ENCODE measurements around the gene HARBI1. TPM values are rescaled to one million over a fixed set of nuclear protein-coding genes. Genes with fewer than 3 reads are reported as not detected.

Gene HARBI1
- total RNA-seq, 1 donor from 2014 or later = 4.7 TPM

GRCh38 chr11:46616551-46617133 lies 385 bp downstream of the HARBI1 start:
- Histone ChIP-seq H3K27me3 (ENCODE audit: control insufficient read depth in 3 of 3, insufficient read depth in 3 of 3, low read length in 3 of 3) (no peaks in the 10 kb centered on the region), H3K4me3 (ENCODE audit: low read length in 3 of 3) (peak overlapping the region; percentile 97 to 100 (median 99)), H3K27ac (ENCODE audit: low read depth, low read length) (peak overlapping the region; percentile 98), H3K36me3 (ENCODE audit: control insufficient read depth in 3 of 3, insufficient read depth in 3 of 3, low read length in 3 of 3) (peaks cover 0 to 3% (median 0%) of the 10 kb centered on the region in 3 donors), H3K9me3 (ENCODE audit: control insufficient read depth in 3 of 3, low read length in 3 of 3) (no peaks in the 10 kb centered on the region), H3K4me1 (ENCODE audit: control insufficient read depth in 3 of 3, insufficient read depth in 3 of 3, low read length in 3 of 3) (peaks cover 17 to 32% (median 23%) of the 10 kb centered on the region in 3 donors), H3K9ac (ENCODE audit: low read depth in 1 of 3, low read length in 3 of 3) (peak overlapping the region; percentile 82 to 100 (median 97))

DNA sequence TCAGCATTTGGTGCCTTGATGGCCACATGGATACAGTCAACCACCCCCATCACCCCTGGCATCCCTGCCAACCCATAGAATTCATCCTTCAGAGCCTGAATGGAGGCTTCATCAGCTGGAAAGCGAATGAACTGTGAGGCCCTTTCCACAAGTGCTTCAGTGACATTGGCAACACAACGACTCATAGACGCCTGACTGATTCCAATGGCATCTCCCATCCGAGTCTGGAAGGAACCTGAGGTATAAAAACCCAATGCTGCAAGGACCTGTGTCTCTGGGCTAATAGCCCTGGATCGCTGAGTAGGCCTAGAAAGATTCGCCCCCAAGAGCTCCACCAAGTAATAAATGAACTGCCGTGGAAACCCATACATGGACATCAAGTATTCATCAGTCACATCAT lies 1.3 kb downstream of the HARBI1 start:
- Histone ChIP-seq H3K27ac (ENCODE audit: low read depth, low read length) (no peak overlapping the region), H3K27me3 (ENCODE audit: control insufficient read depth in 3 of 3, insufficient read depth in 3 of 3, low read length in 3 of 3) (no peaks in the 10 kb centered on the region), H3K4me3 (ENCODE audit: low read length in 3 of 3) (peak overlapping the region in 2 of 3 donors; percentile 5 to 22), H3K9me3 (ENCODE audit: control insufficient read depth in 3 of 3, low read length in 3 of 3) (no peaks in the 10 kb centered on the region), H3K4me1 (ENCODE audit: control insufficient read depth in 3 of 3, insufficient read depth in 3 of 3, low read length in 3 of 3) (peaks cover 17 to 33% (median 24%) of the 10 kb centered on the region in 3 donors), H3K9ac (ENCODE audit: low read depth in 1 of 3, low read length in 3 of 3) (no peak overlapping the region), H3K36me3 (ENCODE audit: control insufficient read depth in 3 of 3, insufficient read depth in 3 of 3, low read length in 3 of 3) (no peaks in the 10 kb centered on the region)

DNA sequence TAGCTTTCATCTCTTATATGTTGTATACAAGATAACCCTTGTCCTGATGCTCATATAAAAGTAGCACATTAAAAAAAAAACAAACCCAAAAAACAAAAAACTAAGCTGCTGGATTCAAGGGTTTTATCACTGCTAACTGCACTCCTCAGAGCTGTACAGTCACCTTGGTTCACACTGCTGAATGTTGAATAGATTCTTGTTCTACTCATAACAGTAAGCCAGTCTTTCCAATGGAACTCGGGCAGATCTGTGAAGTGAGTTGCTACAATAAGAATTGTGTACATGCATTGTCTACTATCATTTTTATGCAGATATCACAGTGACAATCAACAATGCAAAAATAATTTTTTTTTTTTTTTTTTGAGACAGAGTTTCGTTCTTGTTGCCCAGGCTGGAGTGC lies 4.7 kb downstream of the HARBI1 start:
- Histone ChIP-seq H3K9me3 (ENCODE audit: control insufficient read depth in 3 of 3, low read length in 3 of 3) (no peaks in the 10 kb centered on the region), H3K27ac (ENCODE audit: low read depth, low read length) (no peak overlapping the region), H3K4me3 (ENCODE audit: low read length in 3 of 3) (no peak overlapping the region), H3K27me3 (ENCODE audit: control insufficient read depth in 3 of 3, insufficient read depth in 3 of 3, low read length in 3 of 3) (no peaks in the 10 kb centered on the region), H3K36me3 (ENCODE audit: control insufficient read depth in 3 of 3, insufficient read depth in 3 of 3, low read length in 3 of 3) (no peaks in the 10 kb centered on the region), H3K4me1 (ENCODE audit: control insufficient read depth in 3 of 3, insufficient read depth in 3 of 3, low read length in 3 of 3) (peaks cover 9 to 20% (median 14%) of the 10 kb centered on the region in 3 donors), H3K9ac (ENCODE audit: low read depth in 1 of 3, low read length in 3 of 3) (no peak overlapping the region)

GRCh38 chr11:46611526-46612304 lies 5.3 kb downstream of the HARBI1 start:
- H3K27ac ChIP-seq (ENCODE audit: low read depth, low read length) = no peak overlapping the region
- H3K27me3 ChIP-seq (ENCODE audit: control insufficient read depth in 3 of 3, insufficient read depth in 3 of 3, low read length in 3 of 3) = no peaks in the 10 kb centered on the region

DNA sequence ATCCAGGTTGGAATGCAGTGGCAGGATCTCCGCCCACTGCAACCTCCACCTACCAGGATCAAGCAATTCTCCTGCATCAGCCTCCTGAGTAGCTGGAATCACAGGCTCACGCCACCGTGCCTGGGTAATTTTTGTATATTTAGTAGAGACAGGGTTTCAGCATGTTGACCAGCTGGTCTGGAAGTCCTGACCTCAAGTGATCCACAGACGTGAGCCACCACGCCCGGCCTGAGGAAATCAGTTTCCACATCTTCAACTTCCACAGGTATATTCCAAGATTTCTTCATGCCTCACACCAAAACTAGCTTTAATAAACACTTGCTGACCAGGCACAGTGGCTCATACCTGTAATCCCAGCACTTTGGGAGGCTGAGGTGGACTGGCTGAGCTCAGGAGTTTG lies 7.6 kb downstream of the HARBI1 start:
- no peak overlapping the region for H3K4me3 ChIP-seq (ENCODE audit: low read length in 3 of 3)

More at GRCh38 chr11:46611526-46612304, 5.3 kb downstream of the HARBI1 start:
- no peak overlapping the region for H3K4me3 ChIP-seq (ENCODE audit: low read length in 3 of 3)
- H3K9ac ChIP-seq (ENCODE audit: low read depth in 1 of 3, low read length in 3 of 3) = no peak overlapping the region
- H3K4me1 ChIP-seq (ENCODE audit: control insufficient read depth in 3 of 3, insufficient read depth in 3 of 3, low read length in 3 of 3) = peaks cover 9 to 20% (median 14%) of the 10 kb centered on the region in 3 donors
- no peaks in the 10 kb centered on the region for H3K9me3 ChIP-seq (ENCODE audit: control insufficient read depth in 3 of 3, low read length in 3 of 3)
- H3K36me3 ChIP-seq (ENCODE audit: control insufficient read depth in 3 of 3, insufficient read depth in 3 of 3, low read length in 3 of 3) = no peaks in the 10 kb centered on the region

GRCh38 chr11:46607516-46607915 lies 9.5 kb downstream of the HARBI1 start:
- Histone ChIP-seq H3K4me3 (ENCODE audit: low read length in 3 of 3) (no peak overlapping the region), H3K36me3 (ENCODE audit: control insufficient read depth in 3 of 3, insufficient read depth in 3 of 3, low read length in 3 of 3) (peaks cover 0 to 4% (median 3%) of the 10 kb centered on the region in 3 donors), H3K9me3 (ENCODE audit: control insufficient read depth in 3 of 3, low read length in 3 of 3) (no peaks in the 10 kb centered on the region), H3K9ac (ENCODE audit: low read depth in 1 of 3, low read length in 3 of 3) (no peak overlapping the region), H3K4me1 (ENCODE audit: control insufficient read depth in 3 of 3, insufficient read depth in 3 of 3, low read length in 3 of 3) (peaks cover 0 to 7% (median 6%) of the 10 kb centered on the region in 3 donors), H3K27me3 (ENCODE audit: control insufficient read depth in 3 of 3, insufficient read depth in 3 of 3, low read length in 3 of 3) (no peaks in the 10 kb centered on the region), H3K27ac (ENCODE audit: low read depth, low read length) (no peak overlapping the region)

More for the DNA sequence above, 7.6 kb downstream of the HARBI1 start:
- Histone ChIP-seq H3K9ac (ENCODE audit: low read depth in 1 of 3, low read length in 3 of 3) (no peak overlapping the region), H3K4me1 (ENCODE audit: control insufficient read depth in 3 of 3, insufficient read depth in 3 of 3, low read length in 3 of 3) (peaks cover 0 to 7% (median 6%) of the 10 kb centered on the region in 3 donors), H3K36me3 (ENCODE audit: control insufficient read depth in 3 of 3, insufficient read depth in 3 of 3, low read length in 3 of 3) (no peaks in the 10 kb centered on the region), H3K27me3 (ENCODE audit: control insufficient read depth in 3 of 3, insufficient read depth in 3 of 3, low read length in 3 of 3) (no peaks in the 10 kb centered on the region), H3K27ac (ENCODE audit: low read depth, low read length) (no peak overlapping the region), H3K9me3 (ENCODE audit: control insufficient read depth in 3 of 3, low read length in 3 of 3) (no peaks in the 10 kb centered on the region)

- H3K27me3 ChIP-seq (ENCODE audit: control insufficient read depth in 3 of 3, insufficient read depth in 3 of 3, low read length in 3 of 3) = no peaks in the 10 kb centered on the region
- H3K9ac ChIP-seq (ENCODE audit: low read depth in 1 of 3, low read length in 3 of 3) = no peak overlapping the region
- no peak overlapping the region for H3K27ac ChIP-seq (ENCODE audit: low read depth, low read length)
- peaks cover 0 to 4% (median 3%) of the 10 kb centered on the region in 3 donors for H3K36me3 ChIP-seq (ENCODE audit: control insufficient read depth in 3 of 3, insufficient read depth in 3 of 3, low read length in 3 of 3)
- no peaks in the 10 kb centered on the region for H3K9me3 ChIP-seq (ENCODE audit: control insufficient read depth in 3 of 3, low read length in 3 of 3)
- no peak overlapping the region for H3K4me3 ChIP-seq (ENCODE audit: low read length in 3 of 3)
- peaks cover 0 to 7% (median 0%) of the 10 kb centered on the region in 3 donors for H3K4me1 ChIP-seq (ENCODE audit: control insufficient read depth in 3 of 3, insufficient read depth in 3 of 3, low read length in 3 of 3)
Observed at GRCh38 chr11:46604796-46605195, 12.2 kb downstream of the HARBI1 start.

- Histone ChIP-seq H3K9ac (ENCODE audit: low read depth in 1 of 3, low read length in 3 of 3) (no peak overlapping the region), H3K4me3 (ENCODE audit: low read length in 3 of 3) (no peak overlapping the region), H3K27ac (ENCODE audit: low read depth, low read length) (no peak overlapping the region), H3K27me3 (ENCODE audit: control insufficient read depth in 3 of 3, insufficient read depth in 3 of 3, low read length in 3 of 3) (no peaks in the 10 kb centered on the region), H3K9me3 (ENCODE audit: control insufficient read depth in 3 of 3, low read length in 3 of 3) (no peaks in the 10 kb centered on the region), H3K36me3 (ENCODE audit: control insufficient read depth in 3 of 3, insufficient read depth in 3 of 3, low read length in 3 of 3) (peaks cover 0 to 4% (median 3%) of the 10 kb centered on the region in 3 donors), H3K4me1 (ENCODE audit: control insufficient read depth in 3 of 3, insufficient read depth in 3 of 3, low read length in 3 of 3) (peaks cover 0 to 7% (median 0%) of the 10 kb centered on the region in 3 donors)
Observed at GRCh38 chr11:46603704-46604308, 13.2 kb downstream of the HARBI1 start.

DNA sequence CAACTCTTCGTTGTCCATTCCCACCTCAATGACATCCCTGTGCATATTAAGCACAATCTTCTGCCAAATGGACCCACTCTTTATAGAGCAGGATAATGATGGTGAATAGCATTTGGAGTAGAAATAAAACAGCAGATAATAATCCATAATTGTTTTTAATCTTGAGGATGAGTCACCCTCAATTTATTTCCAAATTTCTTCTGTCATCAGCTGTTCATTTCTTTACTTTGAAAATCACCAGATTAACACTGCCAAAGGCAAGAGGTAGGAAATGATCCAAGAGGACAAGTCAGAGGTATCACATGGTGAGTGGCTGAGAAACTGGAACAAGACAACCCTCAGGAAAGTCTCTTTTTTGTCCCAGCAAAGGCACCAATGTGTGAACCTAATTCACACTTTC lies 15.9 kb downstream of the HARBI1 start:
- Histone ChIP-seq H3K27ac (ENCODE audit: low read depth, low read length) (no peak overlapping the region), H3K4me1 (ENCODE audit: control insufficient read depth in 3 of 3, insufficient read depth in 3 of 3, low read length in 3 of 3) (peaks cover 0 to 7% (median 0%) of the 10 kb centered on the region in 3 donors), H3K9ac (ENCODE audit: low read depth in 1 of 3, low read length in 3 of 3) (peak overlapping the region in 1 of 3 donors; percentile 17), H3K36me3 (ENCODE audit: control insufficient read depth in 3 of 3, insufficient read depth in 3 of 3, low read length in 3 of 3) (peaks cover 0 to 4% (median 3%) of the 10 kb centered on the region in 3 donors), H3K27me3 (ENCODE audit: control insufficient read depth in 3 of 3, insufficient read depth in 3 of 3, low read length in 3 of 3) (no peaks in the 10 kb centered on the region), H3K9me3 (ENCODE audit: control insufficient read depth in 3 of 3, low read length in 3 of 3) (no peaks in the 10 kb centered on the region), H3K4me3 (ENCODE audit: low read length in 3 of 3) (no peak overlapping the region)
